HG03571 (cell line): Measurements from ENCODE around the gene NBEA.
"Not testable (repeated sequence)": the region's sequence is repeated elsewhere in the genome, so short reads cannot be mapped to it uniquely, and the experiment has no call there.

Experiments used
- ATAC-seq: cut with Tn5 transposase; IDR thresholded peaks from one replicate; pipeline ENCODE4 v1.9.1; 2021; ENCODE audit not compliant: unreplicated experiment

The NBEA gene

DNA sequence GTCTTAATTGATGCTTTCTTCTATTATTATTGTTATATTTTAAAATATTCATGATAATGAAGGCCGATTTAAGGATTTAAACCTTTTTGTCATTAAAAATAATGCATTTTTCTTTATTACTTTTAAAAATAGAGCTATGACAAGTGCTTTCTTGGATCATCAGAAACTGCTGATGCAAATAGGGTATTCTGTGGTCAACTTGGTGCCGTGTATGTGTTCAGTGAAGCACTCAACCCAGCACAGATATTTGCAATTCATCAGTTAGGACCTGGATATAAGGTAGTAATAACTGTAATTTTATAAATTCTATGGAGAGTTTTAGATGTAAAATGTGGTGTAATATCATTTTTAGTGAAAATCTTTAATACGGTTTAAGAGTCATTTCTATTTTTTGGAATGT is 116.5 kb downstream of the NBEA start:
- not testable (repeated sequence) for ATAC-seq

DNA sequence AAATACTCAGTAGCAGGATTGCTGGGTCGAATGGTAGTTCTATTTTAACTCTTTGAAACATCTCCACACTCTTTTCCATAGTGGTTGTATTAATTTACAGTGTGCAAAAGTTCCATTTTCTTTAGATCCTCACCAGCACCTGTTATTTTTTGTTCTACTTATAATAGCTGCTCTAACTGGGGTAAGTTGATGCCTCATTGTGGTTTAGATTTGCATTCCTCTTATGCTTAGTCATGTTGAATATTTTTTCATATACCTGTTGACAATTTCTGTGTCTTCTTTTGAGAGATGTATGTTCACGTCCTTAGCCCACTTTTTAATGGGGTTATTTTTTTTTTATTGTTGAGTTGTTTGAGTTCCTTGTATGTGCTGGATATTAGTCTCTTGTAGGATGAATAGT is 144.6 kb downstream of the NBEA start:
- no peak for ATAC-seq

DNA sequence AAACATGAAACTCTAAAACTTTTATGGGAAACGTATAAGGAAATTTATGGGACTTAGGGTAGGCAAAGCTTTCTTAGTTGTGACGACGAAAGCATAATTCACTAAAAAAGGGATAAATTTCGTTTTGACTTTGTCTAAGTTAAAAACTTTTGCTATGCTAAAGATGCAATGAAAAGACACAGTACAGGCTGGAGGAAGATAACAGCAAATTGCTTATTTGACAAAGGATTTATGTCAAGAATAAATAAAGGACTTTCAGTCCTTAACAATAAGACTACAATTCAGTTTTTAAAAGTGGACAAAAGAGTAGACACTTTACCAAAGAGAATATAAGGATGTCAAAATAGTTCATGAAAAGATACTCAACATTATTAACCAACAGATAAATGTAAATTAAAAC is 150.2 kb downstream of the NBEA start:
- ATAC-seq = no peak

DNA sequence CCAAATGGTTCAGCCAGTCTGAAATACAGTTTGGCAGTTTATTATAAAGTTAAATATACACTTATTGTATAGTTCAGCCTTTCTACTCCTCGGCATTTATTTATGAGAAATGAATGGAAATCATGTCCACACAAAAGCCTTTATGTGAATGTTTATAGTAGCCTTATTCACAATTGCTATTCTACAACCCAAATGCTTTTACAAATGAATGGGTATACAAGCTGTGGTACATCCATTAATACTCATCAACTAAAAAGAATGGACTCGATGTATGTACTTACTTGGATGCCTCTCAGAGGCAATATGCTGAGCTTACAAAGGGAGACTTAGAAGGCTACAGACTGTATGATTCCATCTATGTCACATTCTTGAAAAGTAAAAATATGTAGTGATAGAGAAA is 150.7 kb downstream of the NBEA start:
- no peak for ATAC-seq

DNA sequence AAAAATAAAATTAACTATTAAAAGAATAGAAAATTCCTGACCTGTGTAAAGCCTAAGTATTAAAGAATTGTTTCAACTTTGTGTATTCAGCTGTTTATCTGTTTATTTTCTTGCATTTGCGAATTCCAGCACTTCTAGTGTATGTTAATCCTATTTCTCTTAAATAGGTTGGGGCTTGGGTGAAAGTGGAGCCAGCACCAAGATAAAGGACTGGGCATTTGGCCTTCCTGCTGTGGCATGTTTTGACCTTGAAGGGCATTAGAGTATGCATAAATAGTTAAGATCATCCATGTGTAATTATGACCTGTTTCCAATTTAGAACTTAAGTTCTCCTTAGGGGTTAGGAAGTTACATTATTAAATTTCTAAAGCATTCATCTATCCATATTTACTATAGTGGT is 151.3 kb downstream of the NBEA start:
- ATAC-seq = no peak

GRCh38 chr13:35106771-35107170 is 164.7 kb downstream of the NBEA start:
- not testable (repeated sequence) for ATAC-seq

GRCh38 chr13:35107535-35107934 is 165.5 kb downstream of the NBEA start:
- no peak for ATAC-seq

DNA sequence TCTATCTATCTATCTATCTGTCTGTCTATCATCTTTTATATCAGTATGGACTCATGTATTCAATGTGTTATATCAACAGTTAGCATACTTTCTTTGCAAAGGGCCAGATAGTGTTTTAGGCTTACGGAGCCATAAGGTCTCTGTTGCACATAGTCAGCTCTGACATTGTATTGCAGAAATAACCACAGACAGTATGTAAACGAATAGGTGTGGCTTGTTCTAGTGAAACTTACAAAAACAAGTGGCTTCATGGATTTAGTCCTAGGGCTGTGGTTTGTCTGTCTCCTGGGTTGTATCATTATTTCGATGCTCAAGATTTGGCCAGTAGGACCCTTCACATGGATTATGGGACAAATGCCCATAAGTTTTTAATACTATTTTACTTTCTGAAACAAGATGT is 171.5 kb downstream of the NBEA start:
- not testable (repeated sequence) for ATAC-seq

DNA sequence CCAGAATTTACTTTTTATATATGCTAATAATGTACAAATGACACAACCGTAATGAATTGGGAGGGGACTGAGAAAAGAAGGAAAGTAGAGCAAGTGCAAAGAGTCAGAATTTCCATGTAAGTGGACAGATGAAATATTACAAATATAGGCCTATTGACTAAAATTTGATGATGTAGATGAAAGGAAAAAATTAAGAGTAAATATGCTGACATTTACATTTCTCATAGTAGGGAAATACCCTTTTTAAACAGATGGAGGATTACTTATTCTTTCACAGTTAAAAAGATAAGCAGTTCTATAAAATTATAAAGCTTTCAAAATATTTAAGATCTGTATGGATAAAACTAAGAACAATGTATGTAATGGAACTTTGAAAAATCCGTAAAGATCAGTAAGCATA is 185.4 kb downstream of the NBEA start:
- ATAC-seq = no peak

- no peak for ATAC-seq
These were observed 187.4 kb downstream of the NBEA start for GRCh38 chr13:35129500-35129899.

GRCh38 chr13:35131471-35131870 is 189.4 kb downstream of the NBEA start:
- ATAC-seq = no peak

GRCh38 chr13:35136585-35136984 is 194.5 kb downstream of the NBEA start:
- ATAC-seq = no peak

GRCh38 chr13:35139591-35139990 is 197.5 kb downstream of the NBEA start:
- ATAC-seq = no peak

DNA sequence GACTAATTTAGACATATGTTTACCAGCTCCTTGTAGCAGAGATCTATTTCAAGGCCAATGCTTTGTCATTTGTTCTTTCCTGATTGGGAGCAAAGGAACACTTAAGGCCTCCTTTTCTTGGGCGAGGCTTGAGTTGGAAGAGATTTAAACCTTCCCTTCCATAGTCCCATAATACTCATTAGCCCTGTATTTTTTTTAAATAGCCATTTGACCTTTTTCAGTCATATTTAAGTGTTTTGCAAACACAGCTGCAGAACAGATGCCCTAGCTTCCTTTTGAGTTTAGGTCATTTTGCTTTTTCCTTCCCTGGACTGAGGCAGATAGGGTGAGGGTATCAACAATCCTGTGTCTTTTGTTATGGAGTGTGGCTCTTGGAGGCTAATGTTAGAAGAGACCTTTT is 198.3 kb downstream of the NBEA start:
- no peak for ATAC-seq

DNA sequence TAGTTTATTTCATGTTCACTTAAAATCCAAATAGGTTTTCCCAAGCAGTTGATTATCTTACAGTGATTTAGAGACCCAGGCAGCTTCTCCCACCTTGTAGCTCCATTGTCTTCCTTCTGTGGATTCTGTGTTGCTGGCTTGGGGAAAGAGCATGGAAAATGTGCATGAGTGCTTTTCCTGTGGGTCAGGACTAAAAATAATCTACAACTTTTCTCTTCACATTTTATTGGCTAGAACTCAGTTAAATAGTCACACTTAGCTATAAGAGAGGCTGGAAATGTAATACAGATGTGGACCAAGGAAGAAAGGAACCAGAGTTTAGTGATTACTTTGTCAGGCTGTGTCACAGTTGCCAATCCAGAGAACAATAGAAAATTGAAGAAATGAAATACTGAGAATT is 198.8 kb downstream of the NBEA start:
- ATAC-seq = no peak

DNA sequence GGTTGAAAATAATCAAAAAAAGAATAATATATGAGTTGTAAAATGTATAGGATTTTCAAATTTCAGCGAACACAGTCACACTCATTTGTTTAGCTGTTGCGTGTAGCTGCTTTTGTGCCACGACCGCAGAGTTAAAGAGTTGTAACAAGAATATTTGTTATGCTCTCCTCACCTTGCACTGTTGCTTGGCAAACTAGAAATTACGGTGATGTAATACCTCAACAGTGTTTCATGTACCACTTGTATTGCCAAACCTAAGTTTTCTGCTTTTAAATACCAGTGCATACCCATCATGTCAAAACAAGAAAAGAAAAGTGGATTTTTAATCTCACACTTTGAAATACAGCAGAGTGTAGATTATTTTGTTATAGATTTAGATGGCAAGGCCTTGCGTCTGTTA is 201.1 kb downstream of the NBEA start:
- no peak for ATAC-seq

DNA sequence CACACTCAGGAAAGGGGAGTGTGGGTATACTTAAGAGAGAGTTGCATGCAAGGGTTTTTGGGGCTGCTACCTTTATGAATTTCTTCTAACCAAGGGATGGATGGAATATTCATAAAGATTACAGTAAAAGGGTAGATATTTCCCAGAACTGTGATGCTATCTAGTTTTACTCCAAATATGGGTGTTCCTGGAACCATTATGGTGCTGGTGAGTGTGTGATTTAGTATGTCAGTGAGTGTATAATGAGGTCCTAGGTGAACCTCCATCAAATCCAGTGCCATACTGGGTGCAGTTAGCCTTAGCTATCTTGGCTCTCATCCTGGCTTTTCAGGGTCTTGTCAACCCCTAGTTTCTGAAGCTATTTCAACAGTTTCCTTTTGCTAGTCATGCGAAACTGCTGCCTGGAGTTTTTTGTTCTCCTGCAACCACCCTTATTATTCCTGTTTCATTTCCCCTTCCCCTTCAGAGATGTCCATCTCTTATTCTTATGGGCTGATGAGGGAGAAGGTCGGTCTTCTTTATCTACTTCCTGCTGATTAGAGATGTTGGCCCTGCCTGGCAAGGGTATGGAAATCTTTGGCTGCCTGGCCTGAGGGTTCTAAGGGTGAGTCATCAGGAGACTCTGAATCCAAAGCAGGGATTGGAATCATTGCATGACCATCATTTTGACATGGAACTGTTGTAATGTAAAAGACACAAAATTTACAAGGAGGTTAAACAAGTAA is 202.3 kb downstream of the NBEA start:
- ATAC-seq = no peak

DNA sequence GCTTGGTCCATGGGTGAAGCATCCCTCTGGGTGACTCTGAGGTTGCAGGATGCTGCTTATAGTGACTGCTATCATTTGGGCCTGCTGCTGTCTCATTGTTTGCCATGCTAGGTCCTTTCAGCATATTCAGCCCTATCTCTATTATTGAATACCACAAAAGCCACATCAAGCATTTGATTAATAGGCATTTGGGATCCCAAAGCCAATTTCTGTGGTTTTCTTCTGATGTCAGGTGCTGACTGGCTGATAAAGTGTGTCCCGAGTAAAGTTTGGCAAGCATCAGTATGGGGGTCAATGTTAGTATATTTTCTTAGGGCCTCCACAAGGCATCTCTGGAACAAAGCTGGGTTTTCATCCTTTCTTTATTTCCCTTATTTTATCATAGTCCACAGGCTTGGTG is 204.6 kb downstream of the NBEA start:
- no peak for ATAC-seq

GRCh38 chr13:35157143-35157755 is 215.2 kb downstream of the NBEA start:
- peak; percentile 55 for ATAC-seq

- ATAC-seq = no peak
These were observed 217.0 kb downstream of the NBEA start for GRCh38 chr13:35159041-35159440.

DNA sequence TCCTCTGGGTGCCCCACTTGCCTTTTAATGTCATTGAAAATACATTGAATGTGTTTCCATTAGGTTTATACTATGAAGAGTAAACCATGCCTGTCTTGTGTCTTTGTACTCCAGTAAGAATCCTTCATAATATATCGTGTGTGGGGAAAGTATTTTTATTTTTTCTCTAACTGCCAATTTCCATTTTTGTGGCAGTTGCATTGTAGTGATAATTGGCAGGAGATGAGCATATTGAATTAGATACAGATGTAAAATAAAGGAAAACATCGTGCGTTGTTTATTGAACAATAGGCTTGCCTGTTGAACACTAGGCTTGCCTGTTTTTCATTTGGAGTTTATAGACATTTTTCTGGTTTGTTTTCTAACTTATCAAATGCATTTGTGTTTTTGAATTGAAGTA is 218.8 kb downstream of the NBEA start:
- ATAC-seq = no peak

- no peak for ATAC-seq
These were observed 220.3 kb downstream of the NBEA start for GRCh38 chr13:35162420-35162819.

GRCh38 chr13:35163674-35164073 is 221.6 kb downstream of the NBEA start:
- ATAC-seq = no peak
